HuH-7.5 (cell line): Measurements from ENCODE around the gene GPR62.

ENCODE experiments used
- DNase-seq: peaks from one replicate; pipeline ENCODE4 v3.0.0; 2011; ENCODE audit warnings: low spot score

GPR62 gene

DNA sequence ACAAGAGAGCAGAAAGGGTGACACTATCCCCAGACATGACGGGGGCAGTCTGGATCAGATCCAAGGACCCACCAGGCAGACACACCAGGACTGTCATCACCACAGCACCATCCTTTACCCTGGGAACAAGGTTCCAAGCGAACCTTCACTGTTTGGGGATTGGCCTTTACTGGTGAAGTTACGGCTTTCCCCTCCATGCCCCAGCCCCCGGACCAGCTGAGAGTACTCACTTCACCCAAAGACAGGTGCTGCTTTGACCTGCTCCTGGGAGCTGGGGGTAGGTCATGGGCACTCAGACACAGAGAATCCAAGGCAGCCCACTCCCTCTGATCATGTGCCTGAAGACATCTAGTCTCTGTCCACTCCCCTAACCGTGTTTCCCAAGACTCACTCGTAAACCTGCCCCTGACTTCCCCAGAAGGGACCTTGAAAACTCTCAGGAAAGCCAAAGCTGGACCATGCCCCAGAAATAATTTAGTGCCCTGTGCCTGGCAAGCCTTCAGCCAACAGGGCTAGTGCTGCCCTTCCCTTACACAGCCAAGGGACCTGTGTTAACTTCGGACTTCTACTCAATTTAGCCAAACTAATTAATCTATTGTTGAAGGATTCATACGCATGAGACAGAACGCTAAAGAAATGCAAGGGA is 16.3 kb upstream of the GPR62 start:
- DNase-seq, result no peak

DNA sequence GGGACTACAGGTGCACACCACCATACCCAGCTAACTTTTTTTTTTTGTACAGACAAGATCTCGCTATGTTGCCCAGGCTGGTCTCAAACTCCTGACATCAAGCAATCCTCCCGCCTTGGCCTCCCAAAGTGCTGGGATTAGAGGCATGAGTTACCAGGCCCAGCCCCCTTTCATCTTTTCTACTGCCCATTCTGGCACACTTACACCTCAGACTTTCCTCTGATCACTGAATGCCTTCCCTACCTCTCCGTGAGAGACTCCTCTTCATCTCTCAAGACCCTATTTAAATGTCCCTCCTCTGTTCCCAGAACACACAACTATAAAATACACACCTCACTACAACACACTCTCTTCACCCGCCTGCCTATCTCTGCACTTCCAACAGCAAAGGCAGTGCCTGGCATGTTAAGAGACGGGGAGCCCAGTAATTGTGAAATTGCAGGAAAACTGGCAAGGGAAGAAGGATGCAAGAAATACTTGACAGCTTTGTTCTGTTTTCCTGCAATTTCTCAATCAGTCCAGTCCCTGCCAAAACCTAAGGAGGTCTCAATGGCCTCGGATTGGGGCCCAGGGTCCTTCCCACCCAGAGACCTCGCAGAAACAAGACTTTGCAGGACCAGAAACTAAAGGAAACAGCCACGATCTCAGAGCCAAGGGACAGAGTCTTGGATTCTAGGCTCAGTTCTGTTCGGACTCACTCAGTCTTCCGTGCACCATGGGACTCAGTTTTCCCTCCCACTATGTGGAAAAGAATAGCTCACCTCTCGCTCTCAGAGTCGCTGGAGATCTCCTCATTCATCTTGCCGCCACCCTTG is 14.3 kb upstream of the GPR62 start:
- no peak for DNase-seq

DNA sequence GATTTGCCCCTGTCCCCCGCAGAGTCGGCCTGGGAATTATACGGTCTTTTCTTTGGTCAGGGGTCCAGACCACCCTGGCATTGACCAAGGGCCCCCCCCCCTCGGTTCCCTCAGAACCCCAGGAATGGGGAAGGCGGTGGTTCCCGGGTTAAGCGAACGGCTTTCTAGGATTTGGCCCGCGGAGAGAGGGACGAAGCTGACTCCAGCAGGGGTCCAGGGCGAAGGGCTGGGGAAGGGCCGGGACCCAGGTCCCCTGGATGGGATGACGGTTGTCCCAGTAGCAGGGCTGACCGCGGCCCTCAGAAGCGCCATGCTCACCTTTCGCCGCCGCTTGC is 13.8 kb upstream of the GPR62 start:
- DNase-seq, result no peak

DNA sequence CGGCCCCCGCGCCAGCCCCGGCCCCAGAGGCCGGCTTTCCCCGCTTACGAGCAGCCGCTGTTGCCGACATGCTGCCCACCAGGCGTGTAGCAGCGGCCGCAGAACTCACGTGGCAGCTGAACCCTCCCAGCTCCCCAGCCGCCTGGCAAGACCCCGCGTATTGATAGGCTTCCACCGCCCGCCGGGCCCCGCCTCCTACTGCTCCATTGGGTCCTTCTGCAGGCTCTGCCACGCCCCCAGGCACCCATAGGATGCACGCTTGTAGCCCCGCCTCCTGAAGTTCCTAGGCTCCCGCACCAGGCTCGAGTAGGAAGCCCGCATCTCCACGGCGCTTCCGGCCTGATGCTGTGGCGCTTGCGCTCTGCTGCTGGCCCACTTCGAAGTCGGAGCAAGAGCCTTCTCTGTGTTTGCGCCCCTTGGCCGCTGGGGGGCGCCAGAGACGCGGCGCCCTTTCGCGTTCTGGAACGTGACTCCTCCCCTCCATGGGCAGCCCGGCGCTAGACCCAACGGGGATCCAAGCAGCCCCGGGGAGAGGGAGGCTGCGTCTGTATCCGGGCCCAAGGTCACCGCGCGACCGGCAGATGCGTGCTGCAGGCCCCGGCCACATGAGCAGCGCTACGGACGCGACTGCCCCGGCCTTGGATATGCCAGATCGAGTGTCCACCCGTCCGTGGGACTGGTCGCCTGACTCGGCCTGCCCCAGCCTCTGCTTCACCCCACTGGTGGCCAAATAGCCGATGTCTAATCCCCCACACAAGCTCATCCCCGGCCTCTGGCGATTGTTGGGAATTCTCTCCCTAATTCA is 13.2 kb upstream of the GPR62 start, which contains the start of the genes PARP3 and RRP9:
Gene PARP3 (plus strand): TSS at position 566 of the 805 bp plus-strand sequence. CDS start 993 bp downstream, outside the sequence.
Gene RRP9 (minus strand): TSS at position 107 of the 805 bp plus-strand sequence. CDS start 37 bp downstream, at position 70.
- DNase-seq, result peak; percentile 98

DNA sequence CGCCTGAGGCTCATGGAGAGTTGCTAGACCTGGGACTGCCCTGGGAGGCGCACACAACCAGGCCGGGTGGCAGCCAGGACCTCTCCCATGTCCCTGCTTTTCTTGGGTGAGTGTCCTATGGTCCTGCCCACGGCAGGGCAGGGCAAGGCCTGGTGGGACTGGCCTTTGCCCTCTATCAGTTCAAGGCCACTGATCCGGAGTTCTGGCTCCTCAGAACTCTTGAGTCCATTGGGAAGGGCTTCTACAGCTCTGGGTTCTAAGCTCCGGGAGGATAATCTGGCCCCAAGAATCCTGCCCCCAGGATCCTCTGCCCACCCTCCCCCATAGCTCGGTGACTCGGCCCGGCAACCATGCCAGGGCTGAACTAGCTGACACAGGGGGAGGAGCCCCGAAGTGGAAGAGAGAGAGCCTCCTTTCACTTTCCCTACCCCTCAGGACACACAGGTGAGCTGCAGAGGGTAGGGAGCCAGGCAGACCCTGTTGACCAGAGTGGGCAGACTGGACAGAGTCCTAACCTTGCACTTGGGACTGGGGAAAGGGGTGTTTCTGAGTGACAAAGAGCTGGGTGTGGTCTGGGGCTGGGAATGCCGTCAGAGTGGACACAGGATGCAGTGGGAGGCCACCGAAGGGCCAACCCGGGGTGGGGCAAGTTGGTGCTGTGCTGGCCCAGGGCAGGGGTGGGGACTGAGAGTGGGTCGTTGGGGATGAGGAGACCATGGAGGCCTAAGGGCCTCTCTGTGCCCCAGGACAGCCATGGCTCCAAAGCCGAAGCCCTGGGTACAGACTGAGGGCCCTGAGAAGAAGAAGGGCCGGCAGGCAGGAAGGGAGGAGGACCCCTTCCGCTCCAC is 12.4 kb upstream of the GPR62 start:
- peak; percentile 59 for DNase-seq

DNA sequence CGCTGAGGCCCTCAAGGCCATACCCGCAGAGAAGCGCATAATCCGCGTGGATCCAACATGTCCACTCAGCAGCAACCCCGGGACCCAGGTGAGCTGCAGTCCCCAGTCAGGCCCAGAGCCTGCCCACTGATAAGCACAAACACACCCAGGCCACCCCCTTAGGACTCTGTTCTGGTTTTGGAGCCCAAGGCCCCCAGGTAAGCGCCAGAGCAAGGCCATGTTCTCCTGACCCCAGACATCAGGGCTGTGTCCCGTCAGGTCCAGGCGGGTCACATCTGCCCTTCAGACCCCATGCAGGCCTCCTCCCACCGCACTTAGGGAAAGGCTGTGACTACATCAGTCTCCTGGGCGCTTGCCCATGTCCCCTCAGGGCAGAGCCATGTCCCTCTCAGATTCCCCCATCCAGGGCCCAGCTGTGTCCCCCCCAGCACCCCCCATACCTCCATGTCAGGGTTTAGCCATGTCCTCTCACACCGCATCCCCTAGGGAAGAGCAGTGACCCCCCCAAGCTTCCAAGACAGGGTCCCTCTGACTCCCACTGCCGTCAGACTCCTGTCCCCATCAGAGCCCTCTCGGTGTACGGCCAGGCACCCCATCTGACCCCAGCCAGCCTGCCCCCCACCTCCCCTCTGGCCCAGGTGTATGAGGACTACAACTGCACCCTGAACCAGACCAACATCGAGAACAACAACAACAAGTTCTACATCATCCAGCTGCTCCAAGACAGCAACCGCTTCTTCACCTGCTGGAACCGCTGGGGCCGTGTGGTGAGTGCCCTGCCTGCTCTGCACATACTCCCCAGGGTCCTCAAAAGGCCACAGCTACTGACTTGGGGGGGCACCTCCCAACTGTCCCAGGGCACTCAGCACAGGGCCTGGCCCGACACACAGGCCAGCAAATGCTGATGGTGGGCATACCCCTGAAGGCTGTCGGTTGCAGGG is 11.5 kb upstream of the GPR62 start:
- DNase-seq, result no peak

DNA sequence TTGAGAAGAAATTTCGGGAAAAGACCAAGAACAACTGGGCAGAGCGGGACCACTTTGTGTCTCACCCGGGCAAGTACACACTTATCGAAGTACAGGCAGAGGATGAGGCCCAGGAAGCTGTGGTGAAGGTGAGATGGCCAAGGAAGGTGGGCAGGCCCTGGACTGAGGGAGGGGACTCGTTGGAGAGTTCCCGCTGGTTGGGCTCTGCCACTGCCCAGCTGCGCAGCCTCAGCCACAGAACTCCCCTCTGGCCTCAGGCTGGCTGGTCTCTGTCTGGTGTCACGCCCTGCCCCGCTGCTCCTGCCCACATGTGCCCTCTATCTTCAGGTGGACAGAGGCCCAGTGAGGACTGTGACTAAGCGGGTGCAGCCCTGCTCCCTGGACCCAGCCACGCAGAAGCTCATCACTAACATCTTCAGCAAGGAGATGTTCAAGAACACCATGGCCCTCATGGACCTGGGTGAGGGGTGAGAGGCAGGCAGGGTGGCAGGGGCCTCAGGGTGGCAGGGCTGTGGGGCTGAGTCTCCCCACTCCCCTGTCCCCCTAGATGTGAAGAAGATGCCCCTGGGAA is 10.6 kb upstream of the GPR62 start:
- no peak for DNase-seq

DNA sequence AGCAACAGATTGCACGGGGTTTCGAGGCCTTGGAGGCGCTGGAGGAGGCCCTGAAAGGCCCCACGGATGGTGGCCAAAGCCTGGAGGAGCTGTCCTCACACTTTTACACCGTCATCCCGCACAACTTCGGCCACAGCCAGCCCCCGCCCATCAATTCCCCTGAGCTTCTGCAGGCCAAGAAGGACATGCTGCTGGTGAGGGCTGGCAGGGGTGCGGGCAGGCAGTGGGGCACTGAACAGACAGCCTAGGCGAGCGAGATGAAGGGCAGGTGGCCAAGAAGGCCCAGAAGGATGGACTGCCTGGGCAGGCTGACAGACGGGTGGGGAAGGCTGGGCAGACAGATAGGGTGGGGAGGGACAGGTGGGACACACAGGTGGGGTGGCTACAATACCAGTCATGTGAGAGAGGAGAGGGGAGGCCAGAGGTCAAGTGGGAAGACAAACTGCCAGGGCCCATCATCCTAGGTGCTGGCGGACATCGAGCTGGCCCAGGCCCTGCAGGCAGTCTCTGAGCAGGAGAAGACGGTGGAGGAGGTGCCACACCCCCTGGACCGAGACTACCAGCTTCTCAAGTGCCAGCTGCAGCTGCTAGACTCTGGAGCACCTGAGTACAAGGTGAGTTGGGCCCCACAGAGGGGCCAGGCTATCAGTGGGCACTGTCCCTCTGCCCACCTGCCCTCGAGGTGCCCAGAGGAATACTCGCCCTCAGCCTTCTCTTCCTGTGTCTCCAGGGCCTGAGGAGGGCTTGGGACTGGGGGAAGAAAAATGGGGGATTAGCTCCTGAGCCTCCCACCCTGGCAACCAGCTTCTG is 9.9 kb upstream of the GPR62 start:
- no peak for DNase-seq

DNA sequence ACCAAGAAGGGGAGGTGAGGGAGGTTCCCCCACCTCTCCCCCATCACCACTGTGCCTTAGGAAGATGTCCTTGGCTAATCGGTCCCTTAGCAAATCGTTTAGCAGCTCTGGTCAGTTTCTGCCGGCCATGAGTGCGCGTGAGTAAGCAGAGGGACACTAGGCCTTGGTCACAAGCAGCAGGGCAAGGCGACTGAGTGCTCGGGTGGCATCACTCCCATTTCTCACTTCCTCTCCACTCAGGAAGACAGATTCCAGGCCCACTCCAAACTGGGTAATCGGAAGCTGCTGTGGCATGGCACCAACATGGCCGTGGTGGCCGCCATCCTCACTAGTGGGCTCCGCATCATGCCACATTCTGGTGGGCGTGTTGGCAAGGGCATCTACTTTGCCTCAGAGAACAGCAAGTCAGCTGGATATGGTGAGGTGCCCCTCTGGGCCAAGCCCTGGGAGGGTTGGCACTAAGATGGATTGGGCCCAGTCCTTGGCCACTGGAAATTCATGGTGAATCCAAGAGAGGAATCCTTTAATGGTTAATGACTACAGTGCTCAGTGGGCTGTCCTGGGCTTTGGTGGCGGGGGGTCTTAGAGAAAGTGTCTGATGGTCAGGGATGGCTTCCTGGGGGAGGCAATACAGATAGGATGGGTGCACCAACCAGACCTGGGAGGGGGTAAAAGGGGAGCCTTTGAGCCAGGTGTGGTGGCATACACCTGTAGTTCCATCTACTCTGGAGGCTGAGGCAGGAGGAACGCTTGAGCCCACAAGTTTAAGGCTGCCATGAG is 9.1 kb upstream of the GPR62 start:
- DNase-seq, result no peak

DNA sequence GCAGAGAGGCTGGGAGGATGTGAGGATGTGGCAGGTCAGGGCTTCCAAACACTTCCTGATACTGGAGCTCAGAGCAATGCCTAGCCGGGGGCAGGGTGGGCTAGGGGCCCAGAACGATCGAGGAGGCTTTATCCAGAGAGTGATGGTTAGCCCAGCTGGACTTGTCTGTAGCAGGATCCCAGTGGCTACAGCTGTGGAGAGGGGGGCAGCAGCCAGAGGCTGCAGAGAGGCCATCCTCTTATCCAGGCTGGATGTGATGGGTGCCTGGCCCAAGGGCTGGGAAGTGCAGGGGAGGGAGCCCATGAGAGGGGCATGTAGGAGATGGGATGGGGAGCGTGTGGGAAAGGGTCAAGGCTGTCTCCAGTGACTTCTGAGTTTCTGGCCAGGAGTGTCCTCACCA is 8.4 kb upstream of the GPR62 start:
- DNase-seq, result no peak

DNA sequence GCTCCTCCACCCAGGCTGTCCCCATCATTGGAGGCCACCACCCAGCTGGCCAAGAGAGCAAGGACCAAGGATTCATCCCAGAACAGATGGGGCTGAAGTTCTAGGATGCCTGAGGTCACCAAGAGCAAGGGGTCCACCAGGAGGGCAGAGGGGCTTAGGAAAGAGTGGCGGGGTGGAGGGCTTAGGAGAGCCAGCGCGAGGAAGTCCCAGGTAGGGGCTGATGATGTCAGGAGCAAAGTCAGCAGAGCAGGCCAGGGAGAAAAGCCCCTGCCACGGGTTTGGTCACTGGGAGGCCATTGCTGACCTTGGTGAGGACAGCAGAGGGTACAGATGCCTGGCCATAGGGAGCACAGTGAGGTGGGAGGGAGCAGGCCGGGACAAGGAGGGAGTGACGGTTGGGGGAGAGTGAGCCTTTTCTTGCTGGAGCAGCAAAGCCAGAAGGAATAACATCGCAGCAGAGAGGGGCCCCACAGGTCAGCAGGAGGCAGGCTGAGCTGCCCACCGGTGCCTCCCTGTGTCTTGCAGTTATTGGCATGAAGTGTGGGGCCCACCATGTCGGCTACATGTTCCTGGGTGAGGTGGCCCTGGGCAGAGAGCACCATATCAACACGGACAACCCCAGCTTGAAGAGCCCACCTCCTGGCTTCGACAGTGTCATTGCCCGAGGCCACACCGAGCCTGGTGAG is 7.8 kb upstream of the GPR62 start:
- no peak for DNase-seq

DNA sequence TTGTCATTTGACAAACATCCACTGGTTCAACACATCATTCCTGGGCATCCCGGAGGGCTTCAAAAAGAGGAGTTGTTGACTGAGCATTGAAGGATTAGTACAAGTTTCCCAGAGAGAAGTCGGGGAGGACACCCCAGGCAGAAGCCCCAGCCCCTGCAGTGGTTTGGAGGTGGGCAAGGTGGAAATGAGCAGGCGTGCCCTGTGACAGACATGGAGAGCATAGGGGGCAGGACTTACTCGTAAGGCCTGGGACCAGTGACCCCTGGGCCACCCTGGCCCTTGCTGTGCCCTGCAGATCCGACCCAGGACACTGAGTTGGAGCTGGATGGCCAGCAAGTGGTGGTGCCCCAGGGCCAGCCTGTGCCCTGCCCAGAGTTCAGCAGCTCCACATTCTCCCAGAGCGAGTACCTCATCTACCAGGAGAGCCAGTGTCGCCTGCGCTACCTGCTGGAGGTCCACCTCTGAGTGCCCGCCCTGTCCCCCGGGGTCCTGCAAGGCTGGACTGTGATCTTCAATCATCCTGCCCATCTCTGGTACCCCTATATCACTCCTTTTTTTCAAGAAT is 7.1 kb upstream of the GPR62 start:
- DNase-seq, result no peak

DNA sequence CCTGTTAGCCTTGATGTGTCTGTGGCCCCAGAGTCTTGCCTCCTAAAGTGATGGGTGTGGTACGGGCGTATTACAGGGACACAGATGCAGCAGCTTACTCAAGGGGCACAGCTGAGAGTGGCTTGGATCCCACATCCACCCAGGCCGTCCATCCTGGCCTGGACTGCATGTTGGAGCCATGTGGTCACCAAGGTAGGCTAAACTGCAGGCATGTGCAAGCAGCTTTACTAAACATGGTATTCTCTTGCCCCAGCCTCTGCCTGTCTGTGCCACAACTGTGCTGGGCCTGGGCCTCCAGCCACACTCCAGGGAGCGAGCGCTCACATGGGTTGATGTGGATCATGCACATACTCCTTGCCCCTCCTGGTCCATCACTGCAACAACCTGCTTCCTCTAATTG is 6.1 kb upstream of the GPR62 start:
- DNase-seq, result no peak

DNA sequence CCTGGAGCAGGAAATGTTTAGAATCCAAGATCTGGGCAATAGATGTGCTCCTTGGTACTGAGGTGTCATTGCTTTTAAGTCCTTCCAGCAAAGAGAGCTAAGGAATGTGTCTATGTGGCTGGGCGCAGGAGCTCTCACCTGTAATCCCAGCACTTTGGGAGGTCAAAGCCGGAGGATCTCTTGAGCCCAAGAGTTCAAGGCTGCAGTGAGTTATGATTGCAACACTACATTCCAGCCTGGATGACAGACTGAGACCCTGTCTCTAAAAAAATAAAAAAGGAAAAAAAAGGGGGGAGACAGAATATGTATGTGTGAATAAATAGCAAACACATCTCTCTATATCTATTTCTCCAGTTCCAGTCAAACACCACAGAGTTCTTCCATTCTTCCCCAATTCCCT is 4.3 kb upstream of the GPR62 start:
- no peak for DNase-seq

DNA sequence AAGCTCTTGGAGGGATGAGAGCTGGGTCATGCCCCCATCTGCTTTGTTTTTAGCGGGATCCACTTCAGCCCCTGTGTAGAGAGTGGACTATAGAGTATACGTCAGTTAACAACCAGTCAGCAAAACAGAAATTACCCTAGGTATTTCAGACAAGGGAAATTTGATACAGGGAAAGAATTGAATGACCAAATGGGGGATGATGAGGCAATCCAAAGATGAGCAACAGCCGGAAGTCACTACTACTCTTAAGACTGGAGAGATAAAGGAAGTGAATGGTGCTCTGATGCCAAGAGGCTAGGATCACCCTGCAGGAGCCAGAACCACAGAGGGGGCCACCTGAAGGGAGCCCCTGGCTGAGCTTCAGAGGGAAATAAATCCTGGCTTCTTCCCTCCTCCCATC is 1.7 kb upstream of the GPR62 start:
- no peak for DNase-seq

DNA sequence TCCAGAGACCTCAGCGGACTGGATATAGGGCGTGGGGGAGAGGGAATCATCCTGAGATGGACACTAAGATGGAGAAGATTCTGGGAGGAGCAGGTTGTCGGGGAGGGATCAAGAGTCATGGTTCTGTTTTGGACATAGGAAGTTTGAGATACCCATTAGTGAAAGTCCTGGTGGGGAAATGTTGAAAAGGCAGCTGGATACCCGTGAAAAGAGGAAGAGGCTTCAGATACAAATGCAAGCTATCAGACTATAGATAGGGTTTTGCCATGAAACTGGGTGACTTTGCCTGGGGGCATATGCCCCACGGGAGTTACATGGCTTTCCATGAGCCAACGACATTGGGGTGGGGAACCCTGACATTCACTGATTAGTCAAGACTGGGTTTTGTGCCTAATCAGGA is 1.1 kb upstream of the GPR62 start:
- DNase-seq, result no peak

DNA sequence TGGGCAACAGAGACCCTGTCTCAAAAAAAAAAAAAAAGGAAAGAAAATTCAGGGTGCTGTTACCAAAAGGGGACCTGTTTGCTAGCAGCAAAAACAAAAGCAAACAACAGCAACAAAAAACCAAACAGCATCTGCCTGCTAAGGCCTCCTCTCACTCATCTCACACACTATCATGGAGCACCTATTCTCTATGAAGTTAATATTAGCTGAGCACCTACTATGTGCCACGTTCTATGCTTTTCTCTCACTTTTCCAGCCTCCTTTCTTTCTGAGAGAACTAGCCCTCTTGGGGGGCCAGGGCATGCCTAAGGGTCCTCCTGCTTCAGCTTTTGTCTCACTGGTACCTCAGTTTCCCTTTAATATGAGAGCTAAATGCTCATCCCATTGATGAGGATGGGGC is 468 bp upstream of the GPR62 start:
- DNase-seq, result no peak
